ENCODE measurements around the gene CATSPER4. TPM values are rescaled to one million over a fixed set of nuclear protein-coding genes. Genes with fewer than 3 reads are reported as not detected.

The CATSPER4 gene
- total RNA-seq, 1 experiment from 2014 or later: not detected

- no peak for DNase-seq (ENCODE audit: low spot score)
Observed at GRCh38 chr1:26164861-26165842, 25.2 kb upstream of the CATSPER4 start.

- no peak for DNase-seq (ENCODE audit: low spot score)
Observed at GRCh38 chr1:26166719-26167281, 23.6 kb upstream of the CATSPER4 start.

GRCh38 chr1:26168410-26169197, 21.8 kb upstream of the CATSPER4 start, which contains the start of gene C1orf232:
TSS of gene C1orf232 (minus strand) at chr1:26168963. CDS start at chr1:26168499, 464 bp downstream.
- no peak for DNase-seq (ENCODE audit: low spot score)

- DNase-seq (ENCODE audit: low spot score): no peak
Observed at GRCh38 chr1:26169198-26169554, 21.2 kb upstream of the CATSPER4 start.

- DNase-seq (ENCODE audit: low spot score): peak; percentile 91
Observed at GRCh38 chr1:26169669-26170471, 20.5 kb upstream of the CATSPER4 start, which contains the start of gene ZNF593. TSS of gene ZNF593 (plus strand) at chr1:26169908. CDS start at chr1:26169984, 76 bp downstream.

- no peak for DNase-seq (ENCODE audit: low spot score)
Observed at GRCh38 chr1:26170472-26170821, 20.0 kb upstream of the CATSPER4 start.

GRCh38 chr1:26171084-26172072, 19.0 kb upstream of the CATSPER4 start, which contains the start of gene ZNF593OS:
TSS of gene ZNF593OS (minus strand) at chr1:26171832. CDS start at chr1:26171661, 171 bp downstream.
- no peak for DNase-seq (ENCODE audit: low spot score)

GRCh38 chr1:26175346-26175745, 15.1 kb upstream of the CATSPER4 start:
- no peak for DNase-seq (ENCODE audit: low spot score)

- DNase-seq (ENCODE audit: low spot score): no peak
Observed at GRCh38 chr1:26177182-26177684, 13.2 kb upstream of the CATSPER4 start, which contains the start of gene CNKSR1. TSS of gene CNKSR1 (plus strand) at chr1:26177491. CDS start at chr1:26177548, 57 bp downstream.

- no peak for DNase-seq (ENCODE audit: low spot score)
Observed at GRCh38 chr1:26180010-26180506, 10.3 kb upstream of the CATSPER4 start.

- DNase-seq (ENCODE audit: low spot score): no peak
Observed at GRCh38 chr1:26181586-26182382, 8.6 kb upstream of the CATSPER4 start.

- no peak for DNase-seq (ENCODE audit: low spot score)
Observed at GRCh38 chr1:26182383-26182696, 8.1 kb upstream of the CATSPER4 start.

- DNase-seq (ENCODE audit: low spot score): no peak
Observed at GRCh38 chr1:26184086-26184485, 6.3 kb upstream of the CATSPER4 start.

- no peak for DNase-seq (ENCODE audit: low spot score)
Observed at GRCh38 chr1:26184883-26185282, 5.5 kb upstream of the CATSPER4 start.

GRCh38 chr1:26187882-26188281, 2.5 kb upstream of the CATSPER4 start:
- no peak for DNase-seq (ENCODE audit: low spot score)

- DNase-seq (ENCODE audit: low spot score): no peak
Observed at GRCh38 chr1:26188477-26188876, 1.9 kb upstream of the CATSPER4 start.

- DNase-seq (ENCODE audit: low spot score): no peak
Observed at GRCh38 chr1:26189331-26189730, 1.1 kb upstream of the CATSPER4 start.

GRCh38 chr1:26189751-26190275, 589 bp upstream of the CATSPER4 start:
- DNase-seq (ENCODE audit: low spot score): no peak

- no peak for DNase-seq (ENCODE audit: low spot score)
Observed at GRCh38 chr1:26191739-26192138, 1.3 kb downstream of the CATSPER4 start.

Data from H4 (cell line).